Measurements from ENCODE around the gene STYX. TPM values are rescaled to one million over a fixed set of nuclear protein-coding genes. Genes with fewer than 3 reads are reported as not detected.
A peak's percentile ranks its signal among the peaks of the same experiment; 100 is the strongest.
"Not testable (repeated sequence)": the region's sequence is repeated elsewhere in the genome, so short reads cannot be mapped to it uniquely, and the experiment has no call there.

The STYX gene
- total RNA-seq, 6 donors from 2014 or later = 3.0 to 16.5 (median 10.4) TPM

DNA sequence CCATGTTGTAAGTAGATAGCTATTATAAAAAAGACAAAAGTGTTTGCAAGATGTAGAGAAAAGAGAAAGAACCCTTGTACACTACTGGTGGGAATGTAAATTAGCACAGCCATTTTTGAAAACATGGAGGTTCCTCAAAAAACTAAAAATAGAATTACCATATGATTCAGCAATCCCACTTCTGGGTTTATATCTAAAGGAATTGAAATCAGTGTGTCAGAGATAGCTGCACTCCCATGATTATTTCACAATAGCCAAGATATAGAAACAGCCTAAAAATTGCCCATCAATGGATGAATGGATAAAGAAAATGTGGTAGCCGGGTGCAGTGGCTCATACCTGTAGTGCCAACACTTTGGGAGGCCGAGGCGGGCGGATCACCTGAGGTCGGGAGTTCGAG, 13.8 kb upstream of the STYX start:
- peaks cover 27 to 99% (median 64%) of the 10 kb centered on the region in 4 donors for H3K36me3 ChIP-seq
- WGBS, 2 donors = 96% methylated on average over 6 of the region's 6 CpGs

DNA sequence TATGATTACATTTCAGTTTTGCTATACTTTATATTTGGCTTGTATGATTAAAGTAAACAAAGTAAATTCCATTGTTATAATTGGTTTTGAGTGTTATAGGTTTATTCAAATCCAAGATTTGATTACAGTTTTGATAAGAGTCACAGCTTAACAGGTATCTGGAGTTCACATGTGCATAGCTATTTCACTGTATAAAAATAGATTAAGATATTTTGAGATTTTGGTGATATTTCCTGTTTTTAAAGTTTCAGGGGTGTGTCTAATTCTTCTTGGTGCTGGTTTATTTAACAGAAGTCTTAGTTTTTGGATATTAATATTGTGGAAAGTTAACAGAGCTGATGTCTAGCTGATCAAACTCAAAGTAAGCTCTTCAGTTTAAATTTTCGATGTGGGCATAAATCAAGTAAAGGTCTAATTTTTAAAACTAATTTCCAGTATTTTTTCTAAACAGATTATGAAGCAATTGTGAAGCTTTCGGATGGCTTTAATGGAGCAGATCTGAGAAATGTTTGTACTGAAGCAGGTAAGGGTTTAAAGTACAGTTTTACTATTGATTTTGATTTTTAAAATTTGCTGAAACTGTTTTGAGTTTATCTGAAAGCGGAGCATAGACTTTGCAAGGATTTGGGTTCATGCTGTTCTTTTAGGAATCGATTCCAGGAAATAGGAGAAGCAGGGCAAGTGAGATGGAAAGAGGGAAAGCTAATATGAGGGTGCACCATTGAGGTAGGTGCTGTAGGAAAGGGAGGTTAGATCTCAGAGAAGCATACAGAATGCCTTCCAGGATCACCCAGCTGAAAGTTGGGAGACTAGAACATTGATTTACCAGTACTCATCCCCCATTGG, 6.2 kb upstream of the STYX start:
- no peaks in the 10 kb centered on the region for H3K9me3 ChIP-seq
- 92 to 96% methylated on average over 4 of the region's 4 CpGs for WGBS, 2 donors
- H3K36me3 ChIP-seq = peaks cover 31 to 100% (median 51%) of the 10 kb centered on the region in 4 donors
- DNase-seq (no peak), ATAC-seq (ENCODE audit: low FRiP score in 2 of 2) (no peak)
- no peaks in the 10 kb centered on the region for H3K4me1 ChIP-seq
- H3K27ac ChIP-seq = no peak overlapping the region
- no peak overlapping the region for H3K4me3 ChIP-seq
- no peaks in the 10 kb centered on the region for H3K27me3 ChIP-seq
- TF ChIP-seq POLR2AphosphoS5 (IDR thresholded peaks at IDR 0.05) (no peak), EP300 (IDR thresholded peaks at IDR 0.05) (no peak), POLR2A (IDR thresholded peaks at IDR 0.05) (no peak)
- TF ChIP-seq, protein P1, sequence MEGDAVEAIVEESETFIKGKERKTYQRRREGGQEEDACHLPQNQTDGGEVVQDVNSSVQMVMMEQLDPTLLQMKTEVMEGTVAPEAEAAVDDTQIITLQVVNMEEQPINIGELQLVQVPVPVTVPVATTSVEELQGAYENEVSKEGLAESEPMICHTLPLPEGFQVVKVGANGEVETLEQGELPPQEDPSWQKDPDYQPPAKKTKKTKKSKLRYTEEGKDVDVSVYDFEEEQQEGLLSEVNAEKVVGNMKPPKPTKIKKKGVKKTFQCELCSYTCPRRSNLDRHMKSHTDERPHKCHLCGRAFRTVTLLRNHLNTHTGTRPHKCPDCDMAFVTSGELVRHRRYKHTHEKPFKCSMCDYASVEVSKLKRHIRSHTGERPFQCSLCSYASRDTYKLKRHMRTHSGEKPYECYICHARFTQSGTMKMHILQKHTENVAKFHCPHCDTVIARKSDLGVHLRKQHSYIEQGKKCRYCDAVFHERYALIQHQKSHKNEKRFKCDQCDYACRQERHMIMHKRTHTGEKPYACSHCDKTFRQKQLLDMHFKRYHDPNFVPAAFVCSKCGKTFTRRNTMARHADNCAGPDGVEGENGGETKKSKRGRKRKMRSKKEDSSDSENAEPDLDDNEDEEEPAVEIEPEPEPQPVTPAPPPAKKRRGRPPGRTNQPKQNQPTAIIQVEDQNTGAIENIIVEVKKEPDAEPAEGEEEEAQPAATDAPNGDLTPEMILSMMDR (IDR thresholded peaks at IDR 0.05) = no peak

More for the DNA sequence above, 13.8 kb upstream of the STYX start:
- no peaks in the 10 kb centered on the region for H3K27me3 ChIP-seq
- no peak overlapping the region for H3K27ac ChIP-seq
- ATAC-seq (ENCODE audit: low FRiP score in 2 of 2) = no peak
- TF ChIP-seq, protein P1 (IDR thresholded peaks at IDR 0.05) = no peak
- TF ChIP-seq EP300 (IDR thresholded peaks at IDR 0.05) (no peak), POLR2A (IDR thresholded peaks at IDR 0.05) (no peak), POLR2AphosphoS5 (IDR thresholded peaks at IDR 0.05) (no peak)
- no peak for DNase-seq
- H3K9me3 ChIP-seq = no peaks in the 10 kb centered on the region
- no peaks in the 10 kb centered on the region for H3K4me1 ChIP-seq
- H3K4me3 ChIP-seq = no peak overlapping the region

DNA sequence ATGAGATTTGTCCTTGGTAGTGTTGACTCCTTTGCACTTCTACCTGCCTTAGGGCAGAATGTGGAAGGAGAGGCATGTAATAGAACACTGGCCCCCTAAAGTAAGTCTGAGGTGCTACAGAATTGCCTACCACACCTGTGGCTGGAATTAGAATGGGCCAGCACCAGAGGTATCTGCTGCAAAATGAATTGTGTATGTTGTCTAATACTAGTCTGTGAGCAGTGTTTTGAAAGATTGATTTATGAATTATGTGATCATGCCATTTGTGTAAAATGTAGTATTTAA, 5.7 kb upstream of the STYX start:
- Histone ChIP-seq H3K4me3 (no peak overlapping the region), H3K27ac (no peak overlapping the region), H3K36me3 (peaks cover 28 to 97% (median 46%) of the 10 kb centered on the region in 4 donors), H3K9me3 (no peaks in the 10 kb centered on the region), H3K27me3 (no peaks in the 10 kb centered on the region), H3K4me1 (peaks cover 0 to 1% (median 0%) of the 10 kb centered on the region in 4 donors)
- ATAC-seq (ENCODE audit: low FRiP score in 2 of 2) (no peak), DNase-seq (no peak)
- TF ChIP-seq POLR2AphosphoS5 (IDR thresholded peaks at IDR 0.05) (no peak), EP300 (IDR thresholded peaks at IDR 0.05) (no peak), POLR2A (IDR thresholded peaks at IDR 0.05) (no peak)
- TF ChIP-seq, protein P1 (IDR thresholded peaks at IDR 0.05) = no peak

DNA sequence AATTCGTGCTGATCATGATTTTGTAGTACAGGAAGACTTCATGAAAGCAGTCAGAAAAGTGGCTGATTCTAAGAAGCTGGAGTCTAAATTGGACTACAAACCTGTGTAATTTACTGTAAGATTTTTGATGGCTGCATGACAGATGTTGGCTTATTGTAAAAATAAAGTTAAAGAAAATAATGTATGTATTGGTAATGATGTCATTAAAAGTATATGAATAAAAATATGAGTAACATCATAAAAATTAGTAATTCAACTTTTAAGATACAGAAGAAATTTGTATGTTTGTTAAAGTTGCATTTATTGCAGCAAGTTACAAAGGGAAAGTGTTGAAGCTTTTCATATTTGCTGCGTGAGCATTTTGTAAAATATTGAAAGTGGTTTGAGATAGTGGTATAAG, 2.5 kb upstream of the STYX start:
- H3K4me3 ChIP-seq; H3K9me3 ChIP-seq; H3K27ac ChIP-seq; ATAC-seq (ENCODE audit: low FRiP score in 2 of 2); DNase-seq; H3K27me3 ChIP-seq: not testable (repeated sequence)
- WGBS, 2 donors = 93 to 99% methylated on average over 2 of the region's 2 CpGs
- Histone ChIP-seq H3K36me3 (peaks cover 9 to 64% (median 30%) of the 10 kb centered on the region in 4 donors), H3K4me1 (peaks cover 7 to 20% (median 10%) of the 10 kb centered on the region in 4 donors)

DNA sequence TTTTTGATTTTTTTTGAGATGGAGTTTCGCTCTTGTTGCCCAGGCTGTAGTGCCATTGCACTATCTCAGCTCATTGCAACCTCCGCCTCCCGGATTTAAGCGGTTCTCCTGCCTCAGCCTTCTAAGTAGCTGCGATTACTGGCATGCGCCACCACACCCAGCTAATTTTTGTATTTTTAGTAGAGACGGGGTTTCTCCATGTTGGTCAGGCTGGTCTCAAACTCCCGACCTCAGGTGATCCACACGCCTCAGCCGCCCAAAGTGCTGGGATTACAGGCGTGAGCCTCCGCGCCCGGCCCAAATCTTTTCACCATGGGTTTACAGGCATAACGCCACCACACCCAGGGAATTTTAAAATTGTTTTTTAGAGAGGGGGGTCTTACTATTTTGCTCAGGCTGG, 931 bp upstream of the STYX start:
- H3K36me3 ChIP-seq = peaks cover 8 to 49% (median 20%) of the 10 kb centered on the region in 4 donors
- not testable (repeated sequence) for ATAC-seq (ENCODE audit: low FRiP score in 2 of 2); H3K4me3 ChIP-seq; H3K9me3 ChIP-seq; DNase-seq; H3K27me3 ChIP-seq
- 95% methylated on average over 15 of the region's 15 CpGs for WGBS, 2 donors
- H3K27ac ChIP-seq = peak overlapping the region in 2 of 4 donors; percentile 54 to 89
- H3K4me1 ChIP-seq = peaks cover 7 to 20% (median 10%) of the 10 kb centered on the region in 4 donors

DNA sequence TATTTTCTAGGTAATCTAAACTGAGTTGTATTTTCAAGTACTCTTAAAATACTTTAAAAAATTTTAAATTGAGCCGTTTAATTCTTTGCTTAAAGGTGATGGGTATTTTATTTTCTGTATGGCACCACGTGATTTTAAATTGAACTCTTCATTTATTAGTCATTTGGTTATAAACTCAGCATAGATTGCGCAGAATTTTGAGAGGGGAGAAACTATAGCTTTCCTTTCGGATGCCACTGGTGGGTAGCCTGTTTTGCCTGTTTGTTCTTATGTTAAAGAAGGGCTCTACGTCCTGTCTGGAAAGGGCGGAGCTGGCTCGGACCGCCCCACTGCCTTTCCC, 411 bp upstream of the STYX start:
- DNase-seq = no peak
- no peak for ATAC-seq (ENCODE audit: low FRiP score in 2 of 2)
- Histone ChIP-seq H3K9me3 (no peaks in the 10 kb centered on the region), H3K4me3 (peak overlapping the region in 3 of 4 donors; percentile 89 to 100 (median 91)), H3K36me3 (peaks cover 8 to 44% (median 16%) of the 10 kb centered on the region in 4 donors), H3K27me3 (no peaks in the 10 kb centered on the region), H3K4me1 (peaks cover 7 to 20% (median 10%) of the 10 kb centered on the region in 4 donors), H3K27ac (peak overlapping the region; percentile 54 to 96 (median 87))
- WGBS, 2 donors = 1 to 2% methylated on average over 8 of the region's 8 CpGs
- TF ChIP-seq, protein P1 (IDR thresholded peaks at IDR 0.05) = no peak
- TF ChIP-seq POLR2AphosphoS5 (IDR thresholded peaks at IDR 0.05) (no peak), EP300 (IDR thresholded peaks at IDR 0.05) (no peak), POLR2A (IDR thresholded peaks at IDR 0.05) (no peak)

Data from upper lobe of left lung (tissue), 6 donors.